GM12872 (cell line): ENCODE results near the gene LBH.

Experiments used
- TF ChIP-seq, protein P1 (sequence below): IDR thresholded peaks from 3 replicates; pipeline ENCODE4 v1.5.1; 2011; ENCODE audit warnings: low read depth, mild to moderate bottlenecking, low read length, moderate library complexity; ENCODE audit not compliant: insufficient read depth

Gene LBH

DNA sequence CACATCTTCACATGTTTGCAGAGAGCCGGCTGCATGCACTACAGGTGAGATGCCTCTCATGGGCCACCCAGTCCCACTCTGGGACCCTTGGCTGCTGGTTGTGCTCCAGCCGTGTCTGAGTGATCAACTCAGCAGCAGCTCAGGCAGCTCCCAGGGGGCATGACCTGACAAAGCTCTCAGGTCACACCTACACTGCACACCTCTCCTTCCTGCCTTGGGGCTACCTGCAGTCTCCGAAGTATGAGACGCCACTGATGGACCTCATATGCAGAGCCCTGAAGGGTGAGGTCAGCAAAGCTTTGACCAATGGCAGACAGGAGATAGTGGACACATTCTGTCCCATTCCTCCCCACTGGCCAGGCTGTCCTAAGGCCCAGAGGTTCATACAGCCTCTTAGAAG lies 51.4 kb downstream of the LBH start:
- TF ChIP-seq, protein P1, sequence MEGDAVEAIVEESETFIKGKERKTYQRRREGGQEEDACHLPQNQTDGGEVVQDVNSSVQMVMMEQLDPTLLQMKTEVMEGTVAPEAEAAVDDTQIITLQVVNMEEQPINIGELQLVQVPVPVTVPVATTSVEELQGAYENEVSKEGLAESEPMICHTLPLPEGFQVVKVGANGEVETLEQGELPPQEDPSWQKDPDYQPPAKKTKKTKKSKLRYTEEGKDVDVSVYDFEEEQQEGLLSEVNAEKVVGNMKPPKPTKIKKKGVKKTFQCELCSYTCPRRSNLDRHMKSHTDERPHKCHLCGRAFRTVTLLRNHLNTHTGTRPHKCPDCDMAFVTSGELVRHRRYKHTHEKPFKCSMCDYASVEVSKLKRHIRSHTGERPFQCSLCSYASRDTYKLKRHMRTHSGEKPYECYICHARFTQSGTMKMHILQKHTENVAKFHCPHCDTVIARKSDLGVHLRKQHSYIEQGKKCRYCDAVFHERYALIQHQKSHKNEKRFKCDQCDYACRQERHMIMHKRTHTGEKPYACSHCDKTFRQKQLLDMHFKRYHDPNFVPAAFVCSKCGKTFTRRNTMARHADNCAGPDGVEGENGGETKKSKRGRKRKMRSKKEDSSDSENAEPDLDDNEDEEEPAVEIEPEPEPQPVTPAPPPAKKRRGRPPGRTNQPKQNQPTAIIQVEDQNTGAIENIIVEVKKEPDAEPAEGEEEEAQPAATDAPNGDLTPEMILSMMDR: no peak

- TF ChIP-seq, protein P1: no peak
These were observed 52.7 kb downstream of the LBH start for GRCh38 chr2:30283931-30284565.

- TF ChIP-seq, protein P1: no peak
These were observed 54.4 kb downstream of the LBH start for GRCh38 chr2:30285758-30286157.

DNA sequence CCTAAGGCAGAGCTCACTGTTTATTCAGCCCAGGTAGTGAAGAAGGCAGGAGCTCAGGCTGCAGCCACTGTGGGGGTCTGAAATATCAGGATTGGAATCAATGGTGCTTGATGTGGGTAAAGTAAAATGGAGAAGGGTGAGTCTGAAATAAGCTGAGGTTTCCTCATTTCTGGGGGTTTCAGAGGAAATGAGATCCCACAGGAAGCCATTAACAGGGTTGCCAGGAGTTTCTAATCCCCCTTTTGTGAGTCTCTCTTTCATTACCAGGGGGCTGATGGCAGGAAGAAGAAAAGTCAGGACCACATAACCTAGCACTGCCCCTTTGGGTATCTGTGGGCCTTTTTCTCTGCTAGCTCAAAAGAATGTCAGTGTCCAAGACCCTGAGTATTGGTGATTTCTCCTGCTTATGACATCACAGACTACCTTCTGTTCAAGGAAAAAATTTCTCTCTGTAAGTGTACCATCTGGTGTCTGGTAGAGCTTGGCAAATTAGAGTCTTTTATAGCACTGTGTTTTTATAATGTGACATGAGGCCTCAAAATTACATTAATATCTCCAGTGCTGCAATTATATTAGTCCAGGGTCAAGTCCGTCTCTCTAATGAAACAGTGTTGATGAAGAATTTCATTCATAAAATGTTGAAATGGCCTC lies 56.0 kb downstream of the LBH start:
- TF ChIP-seq, protein P1: no peak

DNA sequence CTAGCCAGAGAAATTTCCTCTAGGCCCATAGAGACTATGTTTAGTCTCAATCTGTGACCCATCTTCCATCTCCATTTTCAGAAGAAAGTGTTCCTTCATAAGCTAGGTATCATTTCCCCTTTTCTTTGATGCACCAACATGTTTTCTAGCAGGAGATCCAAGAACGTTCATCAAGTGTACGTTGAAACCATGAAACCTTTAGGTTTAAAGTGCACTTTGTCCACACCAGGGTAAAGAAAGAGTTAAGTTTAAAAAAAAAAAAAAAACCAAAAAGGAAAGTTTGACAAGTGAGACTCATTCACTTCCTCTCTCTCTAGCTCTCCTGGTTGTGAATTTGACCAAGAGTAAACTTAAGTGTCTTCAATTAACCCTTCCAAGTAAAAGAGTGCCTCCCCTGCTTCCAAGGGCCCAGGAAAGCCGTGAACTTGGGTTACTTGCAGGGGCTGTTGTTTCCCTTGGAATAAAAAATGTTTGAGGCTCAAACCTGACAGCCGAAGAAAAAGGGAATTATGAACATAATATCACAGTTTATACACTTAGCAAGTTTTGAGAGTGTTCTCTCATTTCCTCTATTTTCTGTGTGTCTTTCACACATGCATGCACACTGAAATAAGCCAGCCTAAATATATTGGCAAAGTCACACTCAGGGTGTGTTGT lies 56.7 kb downstream of the LBH start:
- TF ChIP-seq, protein P1: no peak

DNA sequence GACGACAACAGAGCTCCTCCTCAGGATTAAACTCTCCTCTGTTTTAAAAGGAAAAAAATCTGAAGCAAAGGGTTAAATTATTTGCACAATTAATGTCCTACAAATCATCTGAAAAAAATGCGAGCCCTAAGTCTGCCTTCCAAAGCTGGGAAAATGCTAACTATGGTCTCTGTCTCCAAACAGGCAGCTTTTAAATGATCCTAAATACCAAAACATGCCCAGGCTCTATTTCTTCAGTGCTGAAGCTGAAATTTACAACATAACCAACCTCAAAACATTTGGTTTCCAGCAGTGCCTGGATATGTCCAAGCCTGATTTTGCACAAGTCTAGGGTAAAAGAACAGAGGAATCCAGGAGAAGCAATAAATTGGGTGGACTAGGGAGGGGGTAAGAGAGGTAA lies 57.2 kb downstream of the LBH start:
- TF ChIP-seq, protein P1: no peak

DNA sequence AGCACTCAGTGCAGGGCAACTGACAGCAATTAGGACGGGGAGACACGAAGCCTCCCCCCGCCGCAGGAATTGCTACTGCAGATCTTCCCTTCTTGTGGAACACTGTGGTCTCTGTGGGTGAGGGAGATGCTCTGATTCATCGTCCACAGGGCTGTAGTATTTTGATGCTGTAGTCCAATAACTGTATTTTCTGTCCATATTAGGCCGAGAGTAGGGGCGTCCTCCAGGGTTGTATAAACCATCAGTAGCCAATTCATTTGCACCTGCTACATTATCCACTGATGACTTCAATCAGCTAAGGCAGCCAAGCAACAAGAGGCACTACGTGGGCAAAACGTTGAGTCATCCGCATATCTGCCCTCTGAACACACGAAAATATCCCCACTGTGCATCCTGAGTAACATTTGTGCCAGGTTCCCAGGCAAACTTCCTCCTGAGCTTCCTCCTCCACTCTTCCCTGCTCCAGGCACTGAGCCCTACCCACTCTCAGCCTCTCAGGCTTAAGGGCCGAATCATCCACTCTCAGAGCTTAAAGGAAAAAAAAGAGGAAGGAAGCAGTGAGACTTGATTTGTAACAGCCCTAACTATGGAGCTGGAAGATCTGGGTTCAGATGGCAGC lies 62.1 kb downstream of the LBH start:
- TF ChIP-seq, protein P1: no peak
